Measurements from ENCODE around the gene RACK1. TPM values are rescaled to one million over a fixed set of nuclear protein-coding genes. Genes with fewer than 3 reads are reported as not detected.

The RACK1 gene
- total RNA-seq, 1 donor from 2014 or later: 1,189 TPM

GRCh38 chr5:181243018-181243563 is 615 bp downstream of the RACK1 start:
- Mint-ChIP-seq H3K36me3 (ENCODE audit: low read depth) (peaks cover 30% of the 10 kb centered on the region), H3K4me3 (ENCODE audit: unreplicated experiment) (peak overlapping the region; percentile 94)
- no peak for TF ChIP-seq CTCF (IDR thresholded peaks at IDR 0.05)

DNA sequence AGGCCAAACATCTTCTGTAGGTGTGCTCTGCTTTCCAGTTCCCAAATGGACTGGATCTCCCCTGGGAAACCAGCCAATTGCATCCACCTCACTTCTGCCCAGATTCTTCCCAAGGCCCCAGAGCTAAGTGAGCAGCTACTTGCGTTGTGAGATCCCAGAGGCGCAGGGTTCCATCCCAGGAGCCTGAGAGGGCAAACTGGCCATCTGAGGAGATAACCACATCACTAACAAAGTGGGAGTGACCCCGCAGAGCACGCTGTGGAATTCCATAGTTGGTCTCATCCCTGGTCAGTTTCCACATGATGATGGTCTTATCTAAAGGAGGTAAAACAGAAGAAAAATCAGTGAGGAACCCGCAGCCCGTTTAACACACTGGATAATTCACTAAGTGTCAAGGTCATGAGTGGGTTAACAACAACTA is 1.7 kb downstream of the RACK1 start:
- H3K36me3 Mint-ChIP-seq (ENCODE audit: low read depth): peaks cover 36% of the 10 kb centered on the region
- H3K27me3 Mint-ChIP-seq (ENCODE audit: low read depth): no peaks in the 10 kb centered on the region
- H3K9me3 Mint-ChIP-seq (ENCODE audit: low read depth): no peaks in the 10 kb centered on the region
- no peak for TF ChIP-seq CTCF (IDR thresholded peaks at IDR 0.05)
- H3K4me1 Mint-ChIP-seq (ENCODE audit: low read depth): peaks cover 54% of the 10 kb centered on the region
- H3K27ac Mint-ChIP-seq (ENCODE audit: unreplicated experiment): peak overlapping the region; percentile 97
- no peak for DNase-seq (ENCODE audit: low spot score)
- peak overlapping the region; percentile 94 for H3K4me3 Mint-ChIP-seq (ENCODE audit: unreplicated experiment)

More at GRCh38 chr5:181243018-181243563, 615 bp downstream of the RACK1 start:
- Mint-ChIP-seq H3K27me3 (ENCODE audit: low read depth) (no peaks in the 10 kb centered on the region), H3K4me1 (ENCODE audit: low read depth) (peaks cover 54% of the 10 kb centered on the region), H3K27ac (ENCODE audit: unreplicated experiment) (peak overlapping the region; percentile 97), H3K9me3 (ENCODE audit: low read depth) (no peaks in the 10 kb centered on the region)
- no peak for DNase-seq (ENCODE audit: low spot score)

DNA sequence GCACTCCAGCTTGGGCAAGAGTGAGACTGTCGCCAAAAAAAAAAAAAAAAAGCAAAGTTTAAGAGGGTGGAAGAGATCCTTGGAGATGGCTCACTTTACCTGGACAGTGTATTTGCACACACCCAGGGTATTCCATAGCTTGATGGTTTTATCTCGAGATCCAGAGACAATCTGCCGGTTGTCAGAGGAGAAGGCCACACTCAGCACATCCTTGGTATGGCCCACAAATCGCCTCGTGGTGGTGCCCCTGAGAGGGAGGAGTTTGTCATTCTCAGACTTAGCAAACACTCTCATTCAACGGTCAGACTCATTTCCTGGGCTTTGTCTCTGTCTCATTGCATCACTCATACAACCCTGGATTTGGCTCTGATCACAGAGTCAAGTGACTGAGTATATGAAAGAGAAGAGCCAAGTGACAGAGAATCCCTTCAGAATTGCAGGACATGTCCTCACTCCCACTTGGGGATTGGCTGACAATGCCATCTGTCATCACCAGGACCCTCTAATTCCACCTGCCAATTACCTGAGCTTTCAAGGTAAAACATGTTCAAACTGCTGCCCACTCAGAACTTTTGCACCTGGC is 2.2 kb downstream of the RACK1 start:
- Mint-ChIP-seq H3K4me1 (ENCODE audit: low read depth) (peaks cover 54% of the 10 kb centered on the region), H3K36me3 (ENCODE audit: low read depth) (peaks cover 42% of the 10 kb centered on the region), H3K9me3 (ENCODE audit: low read depth) (no peaks in the 10 kb centered on the region), H3K27me3 (ENCODE audit: low read depth) (no peaks in the 10 kb centered on the region), H3K4me3 (ENCODE audit: unreplicated experiment) (peak overlapping the region; percentile 94), H3K27ac (ENCODE audit: unreplicated experiment) (peak overlapping the region; percentile 97)
- no peak for DNase-seq (ENCODE audit: low spot score)
- TF ChIP-seq CTCF (IDR thresholded peaks at IDR 0.05): peak; percentile 23

GRCh38 chr5:181239062-181239663 is 4.5 kb downstream of the RACK1 start:
- peak overlapping the region; percentile 31 for H3K4me3 Mint-ChIP-seq (ENCODE audit: unreplicated experiment)
- no peak for DNase-seq (ENCODE audit: low spot score)
- peaks cover 40% of the 10 kb centered on the region for H3K4me1 Mint-ChIP-seq (ENCODE audit: low read depth)
- no peaks in the 10 kb centered on the region for H3K27me3 Mint-ChIP-seq (ENCODE audit: low read depth)
- no peaks in the 10 kb centered on the region for H3K9me3 Mint-ChIP-seq (ENCODE audit: low read depth)
- H3K27ac Mint-ChIP-seq (ENCODE audit: unreplicated experiment): peak overlapping the region; percentile 69
- peaks cover 48% of the 10 kb centered on the region for H3K36me3 Mint-ChIP-seq (ENCODE audit: low read depth)
- TF ChIP-seq CTCF (IDR thresholded peaks at IDR 0.05): no peak

DNA sequence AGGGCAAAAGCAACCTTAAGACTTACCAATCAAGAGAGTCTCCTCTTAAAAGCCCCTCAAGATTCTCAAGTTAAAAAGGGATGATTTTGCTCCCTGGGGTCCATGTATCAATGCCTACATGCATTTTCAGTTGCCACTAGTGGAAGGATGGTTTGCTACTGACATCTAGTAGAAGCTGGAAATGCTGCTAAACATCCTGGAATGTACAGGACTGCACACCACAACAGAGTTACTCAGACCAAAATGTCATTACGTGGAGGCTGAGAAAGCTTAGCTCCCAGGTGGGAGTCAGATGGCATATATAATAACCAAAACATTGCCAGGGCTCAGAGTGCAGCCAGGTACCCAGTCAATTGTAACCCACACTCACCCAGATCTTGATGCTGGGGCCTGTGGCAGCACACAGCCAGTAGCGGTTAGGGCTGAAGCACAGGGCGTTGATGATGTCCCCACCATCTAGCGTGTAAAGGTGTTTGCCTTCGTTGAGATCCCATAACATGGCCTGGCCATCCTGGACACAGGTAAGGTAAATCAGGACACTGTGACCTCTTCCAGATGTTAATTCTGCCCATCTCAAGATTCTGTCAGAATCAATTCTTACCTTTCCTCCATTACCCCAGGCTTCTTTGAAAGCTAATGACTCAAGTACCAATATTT is 5.8 kb downstream of the RACK1 start:
- Mint-ChIP-seq H3K36me3 (ENCODE audit: low read depth) (peaks cover 48% of the 10 kb centered on the region), H3K27ac (ENCODE audit: unreplicated experiment) (peak overlapping the region; percentile 54)
- no peak for DNase-seq (ENCODE audit: low spot score)

More for the DNA sequence above, 5.8 kb downstream of the RACK1 start:
- H3K4me3 Mint-ChIP-seq (ENCODE audit: unreplicated experiment): no peak overlapping the region
- H3K9me3 Mint-ChIP-seq (ENCODE audit: low read depth): no peaks in the 10 kb centered on the region
- no peaks in the 10 kb centered on the region for H3K27me3 Mint-ChIP-seq (ENCODE audit: low read depth)
- TF ChIP-seq CTCF (IDR thresholded peaks at IDR 0.05): no peak
- H3K4me1 Mint-ChIP-seq (ENCODE audit: low read depth): peaks cover 40% of the 10 kb centered on the region

Measured in chondrocyte (in vitro differentiated cells).